WERI-Rb-1 (cell line): ENCODE measurements around the gene EMB.
"Not testable (repeated sequence)": the region's sequence is repeated elsewhere in the genome, so short reads cannot be mapped to it uniquely, and the experiment has no call there.

Experiments
- DNase-seq: peaks from one replicate; pipeline ENCODE4 v3.0.0-alpha.2; 2020
- H3K27ac ChIP-seq: fragments of 250-450 bp; sonication (Bioruptor Pico); 2 replicates; pipeline ENCODE4 v1.5.1; 2020; ENCODE audit warnings: mild to moderate bottlenecking, moderate library complexity
- H3K27me3 ChIP-seq: fragments of 250-450 bp; sonication (Bioruptor Pico); 2 replicates; pipeline ENCODE4 v1.5.1; 2021; ENCODE audit warnings: mild to moderate bottlenecking, low read depth, moderate library complexity; ENCODE audit not compliant: insufficient read depth, severe bottlenecking
- H3K36me3 ChIP-seq: fragments of 250-450 bp; sonication (Bioruptor Pico); 2 replicates; pipeline ENCODE4 v1.5.1; 2020; ENCODE audit warnings: mild to moderate bottlenecking, moderate library complexity
- H3K4me3 ChIP-seq: 2 replicates; pipeline ENCODE4 v1.5.1; 2011; ENCODE audit warnings: low read depth, mild to moderate bottlenecking, control low read depth, low read length
- H3K9me3 ChIP-seq: fragments of 250-450 bp; sonication (Bioruptor Pico); 2 replicates; pipeline ENCODE4 v1.5.1; 2021; ENCODE audit warnings: mild to moderate bottlenecking, moderate library complexity; ENCODE audit not compliant: severe bottlenecking
- CTCF ChIP-seq: IDR thresholded peaks from 2 replicates; pipeline ENCODE4 v1.5.1; 2011; ENCODE audit warnings: low read depth, mild to moderate bottlenecking, control low read depth, inconsistent platforms, low read length

Gene EMB

GRCh38 chr5:50447941-50448340, 6.9 kb upstream of the EMB start:
- H3K36me3 ChIP-seq: no peaks in the 10 kb centered on the region
- no peak overlapping the region for H3K27ac ChIP-seq
- no peak for TF ChIP-seq CTCF
- H3K27me3 ChIP-seq: no peaks in the 10 kb centered on the region
- no peak for DNase-seq
- H3K4me3 ChIP-seq: no peak overlapping the region
- no peaks in the 10 kb centered on the region for H3K9me3 ChIP-seq

GRCh38 chr5:50447228-50447627, 6.1 kb upstream of the EMB start:
- no peak for DNase-seq
- H3K27me3 ChIP-seq: no peaks in the 10 kb centered on the region
- H3K4me3 ChIP-seq: no peak overlapping the region
- no peak for TF ChIP-seq CTCF
- no peaks in the 10 kb centered on the region for H3K9me3 ChIP-seq
- no peaks in the 10 kb centered on the region for H3K36me3 ChIP-seq
- no peak overlapping the region for H3K27ac ChIP-seq

- Histone ChIP-seq H3K27me3 (no peaks in the 10 kb centered on the region), H3K9me3 (no peaks in the 10 kb centered on the region), H3K36me3 (no peaks in the 10 kb centered on the region), H3K27ac (no peak overlapping the region), H3K4me3 (no peak overlapping the region)
- DNase-seq: no peak
- no peak for TF ChIP-seq CTCF
Measured at GRCh38 chr5:50445296-50445949, 4.3 kb upstream of the EMB start.

GRCh38 chr5:50442559-50443539, 1.8 kb upstream of the EMB start:
- H3K9me3 ChIP-seq, H3K4me3 ChIP-seq, H3K36me3 ChIP-seq, H3K27ac ChIP-seq, DNase-seq, H3K27me3 ChIP-seq: not testable (repeated sequence)

- peak overlapping the region; percentile 56 for H3K4me3 ChIP-seq
- no peaks in the 10 kb centered on the region for H3K36me3 ChIP-seq
- DNase-seq: no peak
- no peak for TF ChIP-seq CTCF
- no peaks in the 10 kb centered on the region for H3K27me3 ChIP-seq
- H3K9me3 ChIP-seq: no peaks in the 10 kb centered on the region
- 0 out of 2 replicates have a peak overlapping the region, but pooled peaks have one; percentile 34 for H3K27ac ChIP-seq
Measured at GRCh38 chr5:50441493-50441955, 436 bp upstream of the EMB start.

- no peak for DNase-seq
- H3K4me3 ChIP-seq: no peak overlapping the region
- H3K27me3 ChIP-seq: no peaks in the 10 kb centered on the region
- no peaks in the 10 kb centered on the region for H3K9me3 ChIP-seq
- no peaks in the 10 kb centered on the region for H3K36me3 ChIP-seq
- TF ChIP-seq CTCF: no peak
- H3K27ac ChIP-seq: no peak overlapping the region
Measured at GRCh38 chr5:50439221-50439620, 1.9 kb downstream of the EMB start.

GRCh38 chr5:50438060-50438459, 3.0 kb downstream of the EMB start:
- not testable (repeated sequence) for H3K9me3 ChIP-seq, H3K27me3 ChIP-seq, H3K27ac ChIP-seq, H3K36me3 ChIP-seq, H3K4me3 ChIP-seq, DNase-seq
